Sigmoid colon (tissue), 4 donors: Measurements from ENCODE around the gene NCKAP5.

ENCODE experiments used
- CTCF ChIP-seq, 4 experiments: fragments of 450-650 bp in 3 of 4; fragments of 200-600 bp in 1 of 4; IDR thresholded peaks; one replicate each; pipeline ENCODE4 v1.5.1; 2016 to 2019; ENCODE audit warnings: antibody characterized with exemption in 4 of 4, mild to moderate bottlenecking in 3 of 4, moderate library complexity in 2 of 4
- EP300 ChIP-seq, 4 donors: sonication (generic); formaldehyde crosslinking; IDR thresholded peaks; one replicate each; pipeline ENCODE4 v1.6.1; 2017; ENCODE audit warnings: antibody characterized with exemption in 4 of 4
- POLR2A ChIP-seq, 2 donors: fragments of 450-650 bp; IDR thresholded peaks; one replicate each; pipeline ENCODE4 v1.6.1; 2016; ENCODE audit warnings: antibody characterized with exemption in 2 of 2, mild to moderate bottlenecking in 2 of 2, moderate library complexity in 2 of 2
- POLR2AphosphoS5 ChIP-seq, 4 donors: sonication (generic); formaldehyde crosslinking; IDR thresholded peaks; one replicate each; pipeline ENCODE4 v1.6.1; 2017; ENCODE audit warnings: antibody characterized with exemption in 4 of 4

GRCh38 chr2:133393895-133394294 is 174.4 kb downstream of the NCKAP5 start:
- TF ChIP-seq POLR2A (IDR thresholded peaks at IDR 0.05) (no peak), CTCF (IDR thresholded peaks at IDR 0.05) (no peak), POLR2AphosphoS5 (IDR thresholded peaks at IDR 0.05) (no peak), EP300 (IDR thresholded peaks at IDR 0.05) (no peak)
